ENCODE data around the gene NLRP1. TPM values are rescaled to one million over a fixed set of nuclear protein-coding genes. Genes with fewer than 3 reads are reported as not detected.

The NLRP1 gene
- total and polyA plus RNA-seq, 10 of the 15 experiments (the other 5 are each of a cell fraction or from before 2014, with no cell fraction given), result 2.8 to 21.8 (median 11.9) TPM

DNA sequence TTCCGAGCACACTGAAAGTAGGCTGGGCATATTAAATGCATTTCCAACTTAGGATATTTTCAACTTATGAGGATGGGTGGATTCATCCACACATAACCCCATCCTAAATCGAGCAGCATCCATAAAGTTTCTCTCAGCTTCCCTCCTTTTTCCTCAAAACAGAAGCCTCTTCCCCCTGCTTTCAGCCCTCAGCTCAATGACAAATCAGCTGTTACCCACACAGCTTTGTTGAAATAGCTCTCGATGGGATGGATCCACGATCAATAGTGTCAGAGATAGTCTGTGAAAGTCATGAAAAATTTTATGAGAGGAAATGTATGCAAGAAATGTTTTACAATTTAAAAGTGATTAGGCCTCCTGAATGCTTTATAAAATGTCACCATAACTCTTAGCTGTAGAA, 118.0 kb downstream of the NLRP1 start (continued):
- TF ChIP-seq BACH1 (IDR thresholded peaks at IDR 0.05; ENCODE audit: borderline replicate concordance), result no peak
- TF ChIP-seq, protein P1, sequence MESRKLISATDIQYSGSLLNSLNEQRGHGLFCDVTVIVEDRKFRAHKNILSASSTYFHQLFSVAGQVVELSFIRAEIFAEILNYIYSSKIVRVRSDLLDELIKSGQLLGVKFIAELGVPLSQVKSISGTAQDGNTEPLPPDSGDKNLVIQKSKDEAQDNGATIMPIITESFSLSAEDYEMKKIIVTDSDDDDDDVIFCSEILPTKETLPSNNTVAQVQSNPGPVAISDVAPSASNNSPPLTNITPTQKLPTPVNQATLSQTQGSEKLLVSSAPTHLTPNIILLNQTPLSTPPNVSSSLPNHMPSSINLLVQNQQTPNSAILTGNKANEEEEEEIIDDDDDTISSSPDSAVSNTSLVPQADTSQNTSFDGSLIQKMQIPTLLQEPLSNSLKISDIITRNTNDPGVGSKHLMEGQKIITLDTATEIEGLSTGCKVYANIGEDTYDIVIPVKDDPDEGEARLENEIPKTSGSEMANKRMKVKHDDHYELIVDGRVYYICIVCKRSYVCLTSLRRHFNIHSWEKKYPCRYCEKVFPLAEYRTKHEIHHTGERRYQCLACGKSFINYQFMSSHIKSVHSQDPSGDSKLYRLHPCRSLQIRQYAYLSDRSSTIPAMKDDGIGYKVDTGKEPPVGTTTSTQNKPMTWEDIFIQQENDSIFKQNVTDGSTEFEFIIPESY (IDR thresholded peaks at IDR 0.05), result no peak
- TF ChIP-seq STAT3 (IDR thresholded peaks at IDR 0.05; ENCODE audit: low read depth, low read length), result no peak
- TF ChIP-seq, protein P2, sequence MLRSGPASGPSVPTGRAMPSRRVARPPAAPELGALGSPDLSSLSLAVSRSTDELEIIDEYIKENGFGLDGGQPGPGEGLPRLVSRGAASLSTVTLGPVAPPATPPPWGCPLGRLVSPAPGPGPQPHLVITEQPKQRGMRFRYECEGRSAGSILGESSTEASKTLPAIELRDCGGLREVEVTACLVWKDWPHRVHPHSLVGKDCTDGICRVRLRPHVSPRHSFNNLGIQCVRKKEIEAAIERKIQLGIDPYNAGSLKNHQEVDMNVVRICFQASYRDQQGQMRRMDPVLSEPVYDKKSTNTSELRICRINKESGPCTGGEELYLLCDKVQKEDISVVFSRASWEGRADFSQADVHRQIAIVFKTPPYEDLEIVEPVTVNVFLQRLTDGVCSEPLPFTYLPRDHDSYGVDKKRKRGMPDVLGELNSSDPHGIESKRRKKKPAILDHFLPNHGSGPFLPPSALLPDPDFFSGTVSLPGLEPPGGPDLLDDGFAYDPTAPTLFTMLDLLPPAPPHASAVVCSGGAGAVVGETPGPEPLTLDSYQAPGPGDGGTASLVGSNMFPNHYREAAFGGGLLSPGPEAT (IDR thresholded peaks at IDR 0.05; ENCODE audit: low read depth), result no peak
- TF ChIP-seq MEF2A (IDR thresholded peaks at IDR 0.05; ENCODE audit: insufficient read depth, low read depth, low read length), result no peak
- TF ChIP-seq ASH2L (IDR thresholded peaks at IDR 0.05; ENCODE audit: borderline replicate concordance, low read depth), result no peak
- TF ChIP-seq ZBED1 (IDR thresholded peaks at IDR 0.05; ENCODE audit: borderline replicate concordance), result no peak
- no peak for TF ChIP-seq TCF3 (IDR thresholded peaks at IDR 0.05; ENCODE audit: borderline replicate concordance, insufficient read depth, low read depth, low read length)
- TF ChIP-seq SMAD1 (IDR thresholded peaks at IDR 0.05; ENCODE audit: low read depth, partially characterized antibody), result no peak
- TF ChIP-seq, protein P3, sequence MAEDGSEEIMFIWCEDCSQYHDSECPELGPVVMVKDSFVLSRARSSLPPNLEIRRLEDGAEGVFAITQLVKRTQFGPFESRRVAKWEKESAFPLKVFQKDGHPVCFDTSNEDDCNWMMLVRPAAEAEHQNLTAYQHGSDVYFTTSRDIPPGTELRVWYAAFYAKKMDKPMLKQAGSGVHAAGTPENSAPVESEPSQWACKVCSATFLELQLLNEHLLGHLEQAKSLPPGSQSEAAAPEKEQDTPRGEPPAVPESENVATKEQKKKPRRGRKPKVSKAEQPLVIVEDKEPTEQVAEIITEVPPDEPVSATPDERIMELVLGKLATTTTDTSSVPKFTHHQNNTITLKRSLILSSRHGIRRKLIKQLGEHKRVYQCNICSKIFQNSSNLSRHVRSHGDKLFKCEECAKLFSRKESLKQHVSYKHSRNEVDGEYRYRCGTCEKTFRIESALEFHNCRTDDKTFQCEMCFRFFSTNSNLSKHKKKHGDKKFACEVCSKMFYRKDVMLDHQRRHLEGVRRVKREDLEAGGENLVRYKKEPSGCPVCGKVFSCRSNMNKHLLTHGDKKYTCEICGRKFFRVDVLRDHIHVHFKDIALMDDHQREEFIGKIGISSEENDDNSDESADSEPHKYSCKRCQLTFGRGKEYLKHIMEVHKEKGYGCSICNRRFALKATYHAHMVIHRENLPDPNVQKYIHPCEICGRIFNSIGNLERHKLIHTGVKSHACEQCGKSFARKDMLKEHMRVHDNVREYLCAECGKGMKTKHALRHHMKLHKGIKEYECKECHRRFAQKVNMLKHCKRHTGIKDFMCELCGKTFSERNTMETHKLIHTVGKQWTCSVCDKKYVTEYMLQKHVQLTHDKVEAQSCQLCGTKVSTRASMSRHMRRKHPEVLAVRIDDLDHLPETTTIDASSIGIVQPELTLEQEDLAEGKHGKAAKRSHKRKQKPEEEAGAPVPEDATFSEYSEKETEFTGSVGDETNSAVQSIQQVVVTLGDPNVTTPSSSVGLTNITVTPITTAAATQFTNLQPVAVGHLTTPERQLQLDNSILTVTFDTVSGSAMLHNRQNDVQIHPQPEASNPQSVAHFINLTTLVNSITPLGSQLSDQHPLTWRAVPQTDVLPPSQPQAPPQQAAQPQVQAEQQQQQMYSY (CRISPR knock-in tag; IDR thresholded peaks at IDR 0.05), result no peak
- TF ChIP-seq RCOR1 (conservative IDR thresholded peaks at IDR 0.05; ENCODE audit: low read depth, low read length), result no peak
- TF ChIP-seq CEBPB (IDR thresholded peaks at IDR 0.05; ENCODE audit: borderline replicate concordance in 1 of 2, low read depth in 2 of 2, low read length in 2 of 2), result no peak
